HG03108 (cell line): ENCODE measurements around the gene SHC4.
"Not testable (repeated sequence)": the region's sequence is repeated elsewhere in the genome, so short reads cannot be mapped to it uniquely, and the experiment has no call there.

Source experiments
- ATAC-seq: cut with Tn5 transposase; IDR thresholded peaks from one replicate; pipeline ENCODE4 v1.9.1; 2021; ENCODE audit warnings: moderate library complexity; ENCODE audit not compliant: unreplicated experiment

SHC4 gene

DNA sequence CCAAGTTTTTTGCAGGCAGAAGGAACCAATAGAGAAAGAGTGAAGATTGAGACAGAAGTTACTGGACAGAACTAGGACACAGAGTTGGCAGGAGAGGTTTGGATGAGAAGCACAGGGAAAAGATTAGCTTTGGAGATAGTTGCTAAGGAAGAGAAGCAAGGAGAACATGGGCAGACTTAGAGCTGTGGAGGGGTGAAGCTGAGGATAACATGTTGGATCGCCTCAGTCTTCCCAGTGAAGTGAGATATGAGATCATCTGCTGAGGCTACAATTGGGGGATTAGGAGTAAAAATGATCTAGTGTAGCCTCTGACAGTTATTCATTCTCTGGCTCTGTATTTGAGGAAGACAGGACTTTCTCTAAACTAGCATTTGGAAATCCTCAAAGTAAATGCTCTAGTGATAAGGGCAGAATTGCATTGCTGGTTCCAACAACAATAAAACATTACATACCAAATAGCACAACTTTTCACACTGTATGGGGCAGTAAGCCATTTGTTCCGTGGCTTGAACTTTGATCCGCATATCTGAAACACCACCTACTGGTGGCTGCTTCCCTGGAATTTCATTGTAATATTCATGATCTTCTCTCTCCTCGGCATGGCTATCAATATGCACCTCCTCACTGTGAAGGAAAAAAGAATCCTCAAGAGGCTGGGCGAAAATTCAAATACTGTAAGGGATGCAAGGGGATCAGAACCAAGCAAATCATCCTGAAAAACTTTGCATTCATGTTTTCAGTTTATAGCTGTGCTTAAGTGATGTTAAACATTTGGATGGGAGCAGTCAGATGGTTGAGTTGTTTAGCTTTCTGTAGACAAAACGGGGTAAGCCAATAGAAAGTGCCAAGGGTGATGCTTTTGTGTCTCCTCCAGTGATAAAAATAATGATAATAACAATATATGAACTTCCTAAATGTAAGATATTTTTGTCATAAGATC lies 107.9 kb downstream of the SHC4 start:
- no peak for ATAC-seq

DNA sequence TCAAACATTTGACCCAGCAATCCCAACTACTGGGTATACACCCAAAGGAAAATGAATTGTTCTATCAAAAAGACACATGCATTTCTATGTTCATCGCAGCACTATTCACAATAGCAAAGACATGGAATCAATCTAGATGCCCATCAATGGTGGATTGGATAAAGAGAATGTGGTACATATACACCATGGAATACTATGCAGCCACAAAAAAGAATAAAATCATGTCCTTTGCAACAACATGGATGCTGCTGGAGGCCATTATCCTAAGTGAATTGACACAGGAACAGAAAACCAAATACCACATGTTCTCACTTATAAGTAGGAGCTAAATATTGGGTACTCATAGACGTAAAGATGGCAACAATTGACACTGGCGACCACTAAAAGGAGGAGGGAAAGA lies 109.3 kb downstream of the SHC4 start:
- not testable (repeated sequence) for ATAC-seq

DNA sequence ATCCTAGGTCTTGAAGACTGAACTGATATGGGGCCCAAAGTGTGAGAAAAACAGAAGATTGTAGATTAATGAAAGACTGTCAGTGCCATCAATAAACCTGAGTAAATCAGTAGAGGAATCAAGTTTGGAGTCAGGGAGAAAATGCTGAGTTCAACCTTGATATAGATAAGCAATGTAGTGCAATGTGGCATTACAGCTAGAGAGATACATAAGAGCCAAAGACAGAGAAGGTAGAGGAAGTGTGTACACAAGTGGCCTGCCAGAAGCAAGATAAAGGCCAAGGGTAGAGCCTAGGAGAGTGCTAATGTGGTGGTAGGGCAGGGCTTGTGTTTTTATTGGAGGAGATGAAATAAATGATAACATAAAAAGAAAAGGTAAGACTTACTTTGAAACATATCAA lies 111.8 kb downstream of the SHC4 start:
- ATAC-seq: no peak

DNA sequence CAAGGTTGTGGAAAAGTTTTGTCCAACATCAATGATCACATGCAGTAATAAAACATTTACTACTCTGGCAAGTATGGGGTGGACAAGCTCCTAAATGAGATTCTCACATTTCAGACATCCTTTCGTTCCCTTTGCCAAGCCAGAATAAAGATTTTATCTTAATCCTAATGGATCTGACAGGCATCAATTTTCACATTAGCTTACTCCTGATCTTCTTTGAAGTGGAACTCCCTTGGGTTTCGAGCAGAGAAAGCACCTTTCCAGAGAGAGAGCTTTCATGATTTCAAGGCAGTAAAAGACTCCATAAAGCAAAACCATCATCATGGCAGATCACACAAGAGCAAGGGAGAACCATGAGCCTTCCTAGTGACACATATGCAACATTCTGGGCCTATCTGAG lies 113.1 kb downstream of the SHC4 start:
- ATAC-seq: no peak

DNA sequence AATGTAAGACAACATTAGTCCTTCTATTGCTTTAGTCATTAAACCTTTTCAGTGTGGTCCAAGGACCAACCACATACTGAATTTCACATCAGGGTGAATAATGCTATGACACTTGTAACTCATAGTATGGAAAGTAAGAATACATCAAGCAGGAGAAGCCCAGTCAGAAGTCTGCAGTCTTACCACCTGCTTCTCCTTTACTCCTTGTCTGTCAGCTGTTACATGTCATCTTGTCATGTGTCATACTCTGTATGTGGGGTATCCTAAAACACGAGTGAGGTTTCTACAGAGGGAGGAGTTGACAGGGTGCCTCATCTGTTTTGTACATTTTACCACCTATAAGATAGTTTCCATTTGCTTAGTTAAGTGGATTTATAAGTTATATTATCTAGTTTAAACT lies 118.6 kb downstream of the SHC4 start:
- ATAC-seq: no peak

DNA sequence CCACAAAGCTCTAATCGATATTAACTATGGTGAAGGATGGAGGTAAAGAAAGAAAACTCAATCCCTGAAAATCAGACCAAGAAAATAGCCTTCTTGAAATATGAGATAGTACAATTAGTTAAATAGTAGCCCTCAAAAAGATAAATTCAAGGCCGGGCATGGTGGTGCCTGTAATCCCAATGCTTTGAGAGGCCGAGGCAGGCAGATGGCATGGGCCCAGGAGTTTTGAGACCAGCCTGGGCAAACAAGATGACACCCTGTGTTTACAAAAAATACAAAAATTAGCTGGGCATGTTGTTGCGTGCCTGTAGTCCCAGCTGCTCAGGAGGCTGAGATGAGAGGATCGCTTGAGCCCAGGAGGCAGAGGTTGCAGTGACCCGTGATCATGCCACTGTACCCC lies 121.2 kb downstream of the SHC4 start:
- no peak for ATAC-seq

DNA sequence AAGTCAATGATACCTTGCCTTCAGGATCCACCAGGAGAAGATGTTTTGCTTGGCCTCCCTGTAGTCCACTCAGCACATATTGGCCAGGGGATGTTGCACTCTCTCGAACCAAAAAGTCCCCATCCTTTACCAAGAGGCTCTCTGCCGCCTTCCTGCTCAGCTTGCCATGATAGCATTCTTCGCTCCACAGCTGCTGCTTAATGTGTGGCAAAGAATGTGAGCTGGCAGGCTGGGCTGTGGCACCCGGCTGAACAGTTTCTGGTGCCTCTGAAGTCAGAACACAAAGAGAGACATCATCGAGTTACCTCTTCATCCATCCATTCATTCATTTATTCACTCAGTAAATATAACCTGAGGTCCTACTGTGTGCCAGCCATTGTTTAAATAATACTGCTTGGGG lies 129.0 kb downstream of the SHC4 start:
- no peak for ATAC-seq

DNA sequence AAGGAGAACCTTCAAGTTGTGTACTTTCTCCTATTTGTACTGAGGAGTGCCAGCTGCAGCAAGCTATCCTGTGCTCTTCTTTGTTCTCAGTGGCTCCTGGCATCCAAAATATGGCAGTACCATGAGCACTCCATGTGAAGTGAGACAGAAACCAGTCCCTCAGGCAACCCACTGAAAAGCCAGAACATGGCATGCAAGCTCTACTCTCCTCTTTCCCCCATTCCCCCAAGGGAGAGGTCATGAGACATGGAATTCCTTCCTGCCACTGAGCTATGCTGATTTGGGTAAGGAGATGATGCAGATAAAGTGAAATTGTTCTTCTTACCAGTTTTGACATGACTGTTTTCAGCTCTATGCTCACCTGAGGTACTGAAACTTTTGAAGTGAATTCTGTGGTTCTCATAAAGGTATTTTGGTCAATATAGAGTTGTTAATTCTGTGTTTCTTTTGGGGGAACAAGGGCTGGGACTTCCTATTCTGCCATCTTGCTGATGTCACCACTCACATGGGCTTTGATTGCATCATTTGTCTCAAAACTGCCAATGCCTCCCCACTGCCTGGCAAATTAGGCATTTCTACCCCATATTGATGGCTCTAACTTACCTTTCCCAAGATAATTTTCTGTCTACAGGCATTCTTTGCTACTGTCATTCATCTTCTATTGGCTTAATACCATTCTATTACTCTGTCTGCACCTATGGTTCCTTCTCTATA lies 130.0 kb downstream of the SHC4 start:
- no peak for ATAC-seq

DNA sequence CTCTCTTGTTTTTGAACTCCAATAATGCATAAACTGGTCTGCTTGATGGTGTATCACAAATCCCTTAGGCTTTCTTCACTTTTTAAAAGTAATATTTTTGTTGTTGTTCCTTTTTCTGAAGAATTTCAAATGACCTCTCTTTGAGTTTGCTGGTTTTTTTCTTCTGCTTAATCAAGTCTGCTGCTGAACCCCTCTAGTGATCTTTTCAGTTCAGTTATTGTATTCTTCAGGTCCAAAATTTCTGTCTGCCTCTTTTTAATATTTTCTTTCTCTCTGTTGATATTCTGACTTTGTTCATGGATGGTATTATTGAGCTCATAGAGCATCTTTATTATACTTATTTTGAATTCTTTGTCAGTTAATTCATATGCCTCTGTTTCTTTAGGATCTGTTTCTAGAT lies 131.1 kb downstream of the SHC4 start:
- ATAC-seq: no peak

DNA sequence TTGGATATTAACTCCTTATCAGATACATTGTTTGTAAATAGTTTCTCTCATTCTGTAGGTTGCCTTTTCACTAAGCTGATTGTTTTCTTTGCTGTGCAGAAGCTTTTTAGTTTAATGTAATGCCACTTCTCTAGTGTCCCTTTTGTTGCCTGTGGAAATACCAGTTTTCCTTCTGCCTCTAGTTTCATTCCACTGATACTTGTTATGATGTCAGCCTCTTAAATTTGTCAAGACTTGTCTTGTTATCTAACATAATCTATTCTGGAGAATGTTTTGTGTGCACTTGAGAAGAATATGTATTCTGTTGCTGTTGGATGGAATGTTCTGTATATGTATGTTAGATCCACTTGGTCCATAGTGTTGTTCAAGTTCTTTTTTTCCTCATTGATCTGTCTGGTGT lies 134.8 kb downstream of the SHC4 start:
- ATAC-seq: no peak

DNA sequence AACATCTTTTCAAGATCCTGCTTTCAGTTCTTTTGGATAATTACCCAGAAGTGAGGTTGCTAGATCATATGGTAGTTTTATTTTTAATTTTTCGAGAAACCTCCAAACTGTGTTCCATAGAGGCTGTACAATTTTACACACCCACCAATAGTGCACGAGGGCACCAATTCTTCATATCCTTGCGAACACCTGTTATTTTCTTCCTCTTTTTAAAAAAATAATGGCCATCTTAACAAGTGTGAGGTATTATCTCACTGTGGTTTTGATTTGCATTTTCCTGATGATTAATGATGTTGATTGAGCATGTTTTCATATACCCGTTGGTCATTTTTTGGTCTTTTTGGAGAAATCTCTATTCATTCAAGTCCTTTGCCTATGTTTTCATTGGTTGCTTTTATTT lies 135.2 kb downstream of the SHC4 start:
- ATAC-seq: no peak

DNA sequence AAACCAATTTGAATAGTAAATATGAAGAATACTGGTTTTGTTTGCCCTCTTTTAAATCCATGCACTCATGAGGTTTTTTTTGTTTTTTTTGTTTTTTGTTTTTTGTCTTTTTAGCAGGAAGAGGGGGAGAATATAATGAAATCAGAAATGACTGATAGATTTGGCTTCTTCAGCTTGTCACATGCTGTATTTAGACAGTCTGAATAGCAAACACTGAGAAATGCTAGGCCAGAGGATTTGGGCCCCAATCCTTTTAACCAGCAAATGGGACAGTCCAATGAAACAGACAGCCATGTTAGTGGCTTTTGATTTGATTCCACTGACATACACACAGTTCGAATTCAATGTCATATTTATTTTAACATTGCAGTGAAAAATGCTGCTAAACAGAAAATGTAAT lies 138.6 kb downstream of the SHC4 start:
- no peak for ATAC-seq

DNA sequence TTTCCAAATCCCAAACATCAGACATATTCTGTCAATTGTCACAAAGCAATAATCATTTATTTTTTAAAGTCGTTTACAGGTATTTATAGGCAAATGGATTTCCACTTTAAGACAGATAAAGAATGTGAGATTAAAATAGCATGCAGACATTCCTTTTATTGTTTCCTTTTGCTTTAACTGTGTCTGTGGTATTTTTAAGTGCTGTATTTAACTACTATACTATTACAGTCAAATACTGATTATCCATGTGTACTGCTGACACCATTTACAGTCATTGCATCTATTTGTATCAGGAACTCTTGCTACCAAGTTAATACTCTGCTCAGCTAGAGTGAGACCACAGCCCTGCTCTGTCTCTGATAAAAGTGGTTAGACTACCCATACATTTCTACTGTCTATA lies 140.0 kb downstream of the SHC4 start:
- ATAC-seq: no peak

DNA sequence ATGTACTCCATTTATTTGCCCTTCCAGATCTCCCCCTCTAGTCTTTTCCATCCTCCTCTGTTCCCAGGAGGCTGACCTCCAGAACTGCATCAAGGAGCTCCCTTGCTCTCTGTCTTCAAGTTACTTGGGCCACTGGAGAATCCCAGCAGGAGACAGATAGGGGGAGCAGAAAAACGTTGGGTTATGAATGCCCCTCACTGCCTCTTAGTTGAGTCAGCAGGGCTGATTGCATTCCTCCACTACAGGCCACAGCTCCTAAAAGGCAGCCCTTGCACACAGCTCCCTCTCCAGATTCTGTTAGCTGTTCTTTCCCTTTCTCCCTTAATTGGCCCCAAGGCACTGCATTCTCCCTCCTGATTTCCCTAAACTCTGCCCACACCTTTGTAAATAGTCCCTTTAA lies 140.5 kb downstream of the SHC4 start:
- ATAC-seq: no peak

DNA sequence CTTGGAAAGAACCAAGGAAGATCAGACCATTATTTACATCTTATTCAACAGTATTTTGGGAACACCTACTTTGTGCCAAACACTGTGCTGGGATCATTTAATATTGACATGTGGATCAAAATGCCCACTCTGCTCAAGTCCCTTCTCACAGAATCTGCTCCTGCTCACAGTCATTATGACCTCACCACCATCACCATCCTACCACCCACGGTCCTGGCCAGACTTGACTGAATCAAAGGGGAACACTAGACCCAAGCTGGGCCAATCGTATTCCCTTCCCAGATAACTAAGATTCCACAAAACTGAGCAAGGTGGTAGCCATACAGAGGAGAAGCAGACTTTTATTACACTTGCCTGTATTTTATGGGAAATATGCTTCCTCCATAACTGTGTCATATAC lies 149.4 kb downstream of the SHC4 start:
- ATAC-seq: no peak

DNA sequence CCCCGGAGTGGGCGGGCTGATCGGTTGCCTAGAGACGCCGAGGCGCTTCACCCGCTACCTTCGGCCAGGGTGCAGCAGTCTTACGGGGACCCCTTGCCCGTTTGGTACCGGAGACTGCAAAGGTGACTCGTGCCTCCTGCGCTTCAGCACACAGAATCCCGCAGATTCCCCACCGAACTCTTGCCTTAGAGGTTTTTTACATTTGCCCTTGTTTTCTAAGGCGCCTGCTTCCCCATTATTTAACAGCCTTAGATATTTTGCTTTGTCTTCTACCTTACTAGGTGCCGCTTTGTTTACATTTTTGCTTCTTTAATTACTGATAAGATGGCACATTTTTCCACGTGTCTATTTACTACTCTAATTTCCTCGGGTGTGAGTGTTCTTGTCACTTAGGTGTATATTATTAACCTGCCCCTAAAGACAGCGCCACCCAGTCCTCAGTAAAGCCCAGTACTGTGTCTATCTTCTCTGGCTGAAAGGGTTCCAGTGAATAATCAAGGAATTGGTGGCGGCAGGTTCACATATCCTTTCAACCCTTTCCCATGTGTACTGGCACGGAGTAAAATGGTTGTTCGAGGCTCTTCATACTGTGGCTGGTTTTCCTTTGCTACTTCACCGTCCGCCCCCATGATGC lies 152.3 kb downstream of the SHC4 start:
- ATAC-seq: no peak

DNA sequence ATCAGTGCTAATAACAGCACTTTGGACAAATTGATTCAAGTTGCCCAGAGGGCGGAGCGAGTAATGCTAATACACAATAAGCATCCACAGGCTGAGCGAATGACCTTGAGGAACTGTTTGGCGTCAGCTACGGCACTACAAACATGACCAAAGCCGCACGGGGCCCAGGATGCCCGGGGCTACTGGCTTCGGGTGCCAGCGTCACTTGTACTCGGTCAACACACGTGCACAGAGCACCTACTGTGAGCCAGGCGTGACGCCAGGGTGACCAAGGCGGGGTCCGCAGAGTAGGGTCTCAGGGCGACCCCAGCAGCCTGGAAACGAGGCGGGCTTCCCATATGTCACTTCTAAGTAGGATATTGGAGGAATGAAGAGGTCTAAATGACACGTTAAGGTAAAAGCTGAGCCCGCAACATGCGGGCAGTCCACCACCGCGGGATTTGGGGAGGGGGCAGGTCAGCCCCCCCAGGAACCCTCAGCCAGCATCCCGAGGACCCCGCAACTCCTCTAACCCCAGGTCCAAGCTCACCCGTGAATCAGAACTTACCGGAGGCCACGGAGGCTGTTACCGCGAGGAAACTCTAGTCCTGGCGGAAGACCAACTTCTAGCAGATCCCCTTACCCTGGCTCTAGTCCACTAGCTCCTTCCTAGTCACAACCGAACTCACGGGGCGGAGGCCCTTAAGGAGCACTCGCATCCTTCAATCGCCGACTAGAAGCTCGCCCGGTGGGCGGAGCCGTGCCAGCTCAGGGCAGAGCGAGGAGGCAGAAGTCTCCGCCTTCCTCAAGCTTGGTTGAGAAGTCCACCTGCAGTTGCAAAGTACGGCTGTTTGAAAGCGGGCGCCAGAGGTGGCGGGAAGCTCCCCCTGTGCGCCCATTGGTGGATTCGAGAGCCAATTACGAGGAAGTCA lies 153.1 kb downstream of the SHC4 start, which contains the start of gene CEP152:
CEP152 (minus strand) TSS at position 656 of the 911 bp plus-strand sequence. CDS start 5,420 bp downstream, outside the sequence.
- ATAC-seq: peak; percentile 96

DNA sequence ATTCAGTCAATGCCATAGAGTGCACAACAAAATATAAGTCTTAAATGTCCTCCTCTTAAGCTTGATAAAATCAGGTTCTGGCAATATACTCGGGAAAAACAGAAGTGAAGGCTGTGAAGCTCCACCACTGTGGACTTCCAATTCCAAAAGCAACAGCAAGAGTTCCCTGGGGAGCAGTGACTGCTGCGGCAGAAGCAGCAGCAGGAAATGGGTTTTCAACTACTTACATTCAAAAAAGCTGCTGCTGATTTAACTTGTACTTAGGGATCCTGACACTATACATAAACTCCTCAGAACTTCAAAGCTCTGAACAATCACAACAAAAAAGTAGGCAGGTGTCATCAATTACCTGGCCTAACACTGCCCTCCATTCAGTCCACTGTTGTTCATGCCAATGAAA lies 157.6 kb downstream of the SHC4 start:
- ATAC-seq: no peak

DNA sequence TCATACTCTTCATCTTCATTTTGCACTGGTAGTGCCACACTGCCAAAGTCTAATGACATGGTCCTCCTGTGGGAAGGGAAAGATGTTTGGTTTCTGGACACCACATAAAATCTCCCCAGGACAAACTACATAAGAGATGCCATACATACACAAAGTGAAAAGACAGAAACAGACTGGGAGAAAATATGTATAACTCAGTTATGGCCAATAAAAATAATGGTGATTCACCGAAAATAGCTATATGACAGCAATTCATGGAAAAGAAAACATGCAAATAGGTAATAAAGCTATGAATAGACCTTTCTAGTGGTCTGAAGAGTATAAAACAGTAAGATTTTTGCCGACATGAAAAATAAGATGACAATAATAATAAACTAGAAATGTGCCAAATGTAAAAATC lies 158.1 kb downstream of the SHC4 start:
- no peak for ATAC-seq

DNA sequence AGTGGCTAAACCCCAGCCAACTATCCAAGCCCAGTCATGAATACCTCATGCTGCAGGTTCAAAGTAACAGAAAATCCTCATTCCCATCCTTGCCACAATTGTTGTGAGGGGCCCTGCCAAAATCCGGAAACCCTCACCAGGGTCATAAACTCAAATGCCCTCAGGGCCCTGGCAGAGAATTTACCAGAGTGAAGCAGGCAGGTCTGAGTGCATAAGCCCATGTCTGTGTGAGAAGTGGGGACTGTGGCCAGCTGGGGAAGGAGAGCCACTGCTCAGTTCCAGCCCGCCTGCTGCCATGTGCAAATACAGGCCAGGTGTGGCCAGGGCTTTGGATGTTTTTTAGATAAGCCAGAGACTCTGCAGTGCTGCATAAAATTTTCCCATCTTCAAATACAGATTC lies 159.8 kb downstream of the SHC4 start:
- no peak for ATAC-seq

DNA sequence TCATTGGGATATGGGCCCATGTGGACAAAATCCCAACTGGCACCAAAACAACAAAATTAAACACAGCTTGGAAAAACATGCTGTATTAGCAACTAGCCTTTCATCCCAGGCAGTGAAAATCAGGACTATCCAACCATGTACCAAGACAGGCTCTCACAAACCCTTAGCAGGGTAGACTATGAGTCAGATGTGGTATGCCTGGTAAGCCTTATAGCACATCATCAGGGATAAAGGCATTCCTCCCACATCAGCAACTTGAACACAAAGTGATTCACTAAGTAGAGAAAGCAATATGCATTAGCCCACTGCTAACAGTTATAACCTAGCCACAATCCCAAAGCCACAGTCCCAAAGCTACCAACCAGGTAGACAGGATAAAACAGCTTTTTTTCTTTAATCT lies 160.9 kb downstream of the SHC4 start:
- ATAC-seq: no peak
